ENCODE data around the gene MAS1.

MAS1 gene

GRCh38 chr6:159904497-159904911 lies 13.7 kb downstream of the MAS1 start:
- H3K4me1 ChIP-seq (ENCODE audit: control insufficient read depth, insufficient read depth, low read length) = no peaks in the 10 kb centered on the region
- no peaks in the 10 kb centered on the region for H3K27me3 ChIP-seq (ENCODE audit: control insufficient read depth, insufficient read depth, low read length)
- no peak overlapping the region for H3K9ac ChIP-seq (ENCODE audit: low read depth, low read length)
- no peaks in the 10 kb centered on the region for H3K9me3 ChIP-seq (ENCODE audit: control insufficient read depth, insufficient read depth, low read length)
- no peak overlapping the region for H3K4me3 ChIP-seq (ENCODE audit: low read depth, low read length)
- H3K36me3 ChIP-seq (ENCODE audit: control insufficient read depth, insufficient read depth, low read length) = no peaks in the 10 kb centered on the region

GRCh38 chr6:159906400-159906799 lies 15.6 kb downstream of the MAS1 start:
- H3K27me3 ChIP-seq (ENCODE audit: control insufficient read depth, insufficient read depth, low read length) = no peaks in the 10 kb centered on the region
- H3K4me1 ChIP-seq (ENCODE audit: control insufficient read depth, insufficient read depth, low read length) = no peaks in the 10 kb centered on the region
- no peak overlapping the region for H3K9ac ChIP-seq (ENCODE audit: low read depth, low read length)
- no peaks in the 10 kb centered on the region for H3K36me3 ChIP-seq (ENCODE audit: control insufficient read depth, insufficient read depth, low read length)
- H3K9me3 ChIP-seq (ENCODE audit: control insufficient read depth, insufficient read depth, low read length) = no peaks in the 10 kb centered on the region
- H3K4me3 ChIP-seq (ENCODE audit: low read depth, low read length) = no peak overlapping the region

GRCh38 chr6:159908535-159908934 lies 17.7 kb downstream of the MAS1 start:
- Histone ChIP-seq H3K9ac (ENCODE audit: low read depth, low read length) (no peak overlapping the region), H3K4me1 (ENCODE audit: control insufficient read depth, insufficient read depth, low read length) (no peaks in the 10 kb centered on the region), H3K27me3 (ENCODE audit: control insufficient read depth, insufficient read depth, low read length) (no peaks in the 10 kb centered on the region), H3K9me3 (ENCODE audit: control insufficient read depth, insufficient read depth, low read length) (no peaks in the 10 kb centered on the region), H3K36me3 (ENCODE audit: control insufficient read depth, insufficient read depth, low read length) (no peaks in the 10 kb centered on the region), H3K4me3 (ENCODE audit: low read depth, low read length) (no peak overlapping the region)

- no peaks in the 10 kb centered on the region for H3K27me3 ChIP-seq (ENCODE audit: control insufficient read depth, insufficient read depth, low read length)
- H3K4me3 ChIP-seq (ENCODE audit: low read depth, low read length) = no peak overlapping the region
- H3K36me3 ChIP-seq (ENCODE audit: control insufficient read depth, insufficient read depth, low read length) = no peaks in the 10 kb centered on the region
- no peak overlapping the region for H3K9ac ChIP-seq (ENCODE audit: low read depth, low read length)
- peaks cover under 1% of the 10 kb centered on the region for H3K4me1 ChIP-seq (ENCODE audit: control insufficient read depth, insufficient read depth, low read length)
- no peaks in the 10 kb centered on the region for H3K9me3 ChIP-seq (ENCODE audit: control insufficient read depth, insufficient read depth, low read length)
Measured at GRCh38 chr6:159908979-159909378, 18.2 kb downstream of the MAS1 start.

GRCh38 chr6:159910342-159910741 lies 19.6 kb downstream of the MAS1 start:
- H3K27me3 ChIP-seq (ENCODE audit: control insufficient read depth, insufficient read depth, low read length) = no peaks in the 10 kb centered on the region
- H3K4me1 ChIP-seq (ENCODE audit: control insufficient read depth, insufficient read depth, low read length) = peaks cover 3% of the 10 kb centered on the region
- H3K36me3 ChIP-seq (ENCODE audit: control insufficient read depth, insufficient read depth, low read length) = no peaks in the 10 kb centered on the region
- no peak overlapping the region for H3K9ac ChIP-seq (ENCODE audit: low read depth, low read length)
- no peaks in the 10 kb centered on the region for H3K9me3 ChIP-seq (ENCODE audit: control insufficient read depth, insufficient read depth, low read length)
- no peak overlapping the region for H3K4me3 ChIP-seq (ENCODE audit: low read depth, low read length)

- H3K27me3 ChIP-seq (ENCODE audit: control insufficient read depth, insufficient read depth, low read length) = no peaks in the 10 kb centered on the region
Measured at GRCh38 chr6:159913375-159913774, 22.6 kb downstream of the MAS1 start.

GRCh38 chr6:159913862-159914564 lies 23.2 kb downstream of the MAS1 start:
- no peaks in the 10 kb centered on the region for H3K36me3 ChIP-seq (ENCODE audit: control insufficient read depth, insufficient read depth, low read length)
- H3K9ac ChIP-seq (ENCODE audit: low read depth, low read length) = no peak overlapping the region
- H3K27me3 ChIP-seq (ENCODE audit: control insufficient read depth, insufficient read depth, low read length) = no peaks in the 10 kb centered on the region
- H3K9me3 ChIP-seq (ENCODE audit: control insufficient read depth, insufficient read depth, low read length) = no peaks in the 10 kb centered on the region
- H3K4me3 ChIP-seq (ENCODE audit: low read depth, low read length) = no peak overlapping the region
- peaks cover 3% of the 10 kb centered on the region for H3K4me1 ChIP-seq (ENCODE audit: control insufficient read depth, insufficient read depth, low read length)

More at GRCh38 chr6:159913375-159913774, 22.6 kb downstream of the MAS1 start:
- Histone ChIP-seq H3K4me1 (ENCODE audit: control insufficient read depth, insufficient read depth, low read length) (peaks cover 3% of the 10 kb centered on the region), H3K4me3 (ENCODE audit: low read depth, low read length) (no peak overlapping the region), H3K9me3 (ENCODE audit: control insufficient read depth, insufficient read depth, low read length) (no peaks in the 10 kb centered on the region), H3K9ac (ENCODE audit: low read depth, low read length) (no peak overlapping the region), H3K36me3 (ENCODE audit: control insufficient read depth, insufficient read depth, low read length) (no peaks in the 10 kb centered on the region)

GRCh38 chr6:159914565-159914923 lies 23.8 kb downstream of the MAS1 start:
- Histone ChIP-seq H3K4me1 (ENCODE audit: control insufficient read depth, insufficient read depth, low read length) (peaks cover 3% of the 10 kb centered on the region), H3K9me3 (ENCODE audit: control insufficient read depth, insufficient read depth, low read length) (no peaks in the 10 kb centered on the region)

GRCh38 chr6:159915397-159915796 lies 24.6 kb downstream of the MAS1 start:
- H3K9ac ChIP-seq (ENCODE audit: low read depth, low read length) = no peak overlapping the region
- no peak overlapping the region for H3K4me3 ChIP-seq (ENCODE audit: low read depth, low read length)
- no peaks in the 10 kb centered on the region for H3K36me3 ChIP-seq (ENCODE audit: control insufficient read depth, insufficient read depth, low read length)
- no peaks in the 10 kb centered on the region for H3K27me3 ChIP-seq (ENCODE audit: control insufficient read depth, insufficient read depth, low read length)
- peaks cover 3% of the 10 kb centered on the region for H3K4me1 ChIP-seq (ENCODE audit: control insufficient read depth, insufficient read depth, low read length)
- H3K9me3 ChIP-seq (ENCODE audit: control insufficient read depth, insufficient read depth, low read length) = no peaks in the 10 kb centered on the region

More at GRCh38 chr6:159914565-159914923, 23.8 kb downstream of the MAS1 start:
- Histone ChIP-seq H3K4me3 (ENCODE audit: low read depth, low read length) (no peak overlapping the region), H3K27me3 (ENCODE audit: control insufficient read depth, insufficient read depth, low read length) (no peaks in the 10 kb centered on the region), H3K9ac (ENCODE audit: low read depth, low read length) (no peak overlapping the region), H3K36me3 (ENCODE audit: control insufficient read depth, insufficient read depth, low read length) (no peaks in the 10 kb centered on the region)

GRCh38 chr6:159916237-159916636 lies 25.4 kb downstream of the MAS1 start:
- Histone ChIP-seq H3K27me3 (ENCODE audit: control insufficient read depth, insufficient read depth, low read length) (no peaks in the 10 kb centered on the region), H3K9me3 (ENCODE audit: control insufficient read depth, insufficient read depth, low read length) (no peaks in the 10 kb centered on the region), H3K4me3 (ENCODE audit: low read depth, low read length) (no peak overlapping the region), H3K9ac (ENCODE audit: low read depth, low read length) (no peak overlapping the region), H3K36me3 (ENCODE audit: control insufficient read depth, insufficient read depth, low read length) (no peaks in the 10 kb centered on the region), H3K4me1 (ENCODE audit: control insufficient read depth, insufficient read depth, low read length) (peaks cover 3% of the 10 kb centered on the region)

GRCh38 chr6:159916752-159917151 lies 26.0 kb downstream of the MAS1 start:
- Histone ChIP-seq H3K4me1 (ENCODE audit: control insufficient read depth, insufficient read depth, low read length) (peaks cover 3% of the 10 kb centered on the region), H3K36me3 (ENCODE audit: control insufficient read depth, insufficient read depth, low read length) (no peaks in the 10 kb centered on the region), H3K4me3 (ENCODE audit: low read depth, low read length) (no peak overlapping the region), H3K9ac (ENCODE audit: low read depth, low read length) (no peak overlapping the region), H3K27me3 (ENCODE audit: control insufficient read depth, insufficient read depth, low read length) (no peaks in the 10 kb centered on the region), H3K9me3 (ENCODE audit: control insufficient read depth, insufficient read depth, low read length) (no peaks in the 10 kb centered on the region)

GRCh38 chr6:159919011-159919511 lies 28.3 kb downstream of the MAS1 start:
- H3K9ac ChIP-seq (ENCODE audit: low read depth, low read length) = no peak overlapping the region
- no peak overlapping the region for H3K4me3 ChIP-seq (ENCODE audit: low read depth, low read length)
- H3K9me3 ChIP-seq (ENCODE audit: control insufficient read depth, insufficient read depth, low read length) = no peaks in the 10 kb centered on the region
- no peaks in the 10 kb centered on the region for H3K27me3 ChIP-seq (ENCODE audit: control insufficient read depth, insufficient read depth, low read length)
- peaks cover 2% of the 10 kb centered on the region for H3K4me1 ChIP-seq (ENCODE audit: control insufficient read depth, insufficient read depth, low read length)
- H3K36me3 ChIP-seq (ENCODE audit: control insufficient read depth, insufficient read depth, low read length) = no peaks in the 10 kb centered on the region
